ENCODE data around the gene CBX2. TPM values are rescaled to one million over a fixed set of nuclear protein-coding genes. Genes with fewer than 3 reads are reported as not detected.
A peak's percentile ranks its signal among the peaks of the same experiment; 100 is the strongest.

Gene CBX2
- total RNA-seq, 1 experiment from 2014 or later = 28.3 TPM

DNA sequence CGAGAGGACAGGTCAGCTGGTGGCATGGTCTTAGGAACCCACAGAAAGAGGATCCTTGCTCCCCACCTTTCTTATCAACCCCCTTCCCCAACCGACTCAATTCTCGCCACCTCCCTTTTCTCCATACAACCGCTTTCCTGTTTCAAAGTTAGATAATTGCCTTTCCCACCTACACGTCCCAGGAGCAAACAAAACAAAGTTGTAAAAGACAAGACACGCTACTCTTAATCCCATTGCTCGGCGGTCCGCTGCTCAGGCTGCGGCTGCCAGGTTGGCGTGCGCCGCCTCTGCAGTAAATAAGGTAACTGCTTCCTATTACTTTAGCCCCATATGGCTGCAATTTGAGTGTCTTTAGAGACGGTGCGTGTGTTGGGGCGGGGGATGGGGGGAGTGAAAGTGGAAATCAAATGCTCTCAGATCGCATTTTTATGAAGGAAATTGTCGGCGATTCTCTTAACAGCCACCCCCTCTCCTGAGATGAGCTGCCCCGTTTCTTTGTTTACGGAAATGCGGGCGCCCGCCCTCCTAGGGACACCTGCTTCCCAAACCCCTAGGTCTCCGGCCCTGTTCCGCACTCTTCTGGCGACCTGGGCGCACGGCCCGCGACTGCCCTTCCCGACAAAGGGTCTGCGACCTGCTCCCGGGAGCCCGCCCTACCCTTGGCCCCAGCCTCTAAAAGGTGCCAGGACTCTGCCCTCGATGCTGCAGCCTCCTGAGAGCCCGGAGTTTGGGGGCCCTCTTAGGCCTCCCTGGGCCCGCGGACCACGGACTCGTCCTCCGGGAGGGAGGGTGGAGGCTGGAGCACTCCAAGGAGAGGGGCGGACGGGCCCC lies 22.6 kb downstream of the CBX2 start (continued):
- no peak; the same call in 1 of the 2 replicates for TF ChIP-seq ELF1 (IDR thresholded peaks at IDR 0.05; ENCODE audit: borderline replicate concordance, low read depth)
- no peak for TF ChIP-seq CBX3 (IDR thresholded peaks at IDR 0.05; ENCODE audit: low read depth)
- no peak for TF ChIP-seq TCF7L2 (IDR thresholded peaks at IDR 0.05; ENCODE audit: borderline replicate concordance, extremely low read depth, insufficient read depth, insufficient read length)
- TF ChIP-seq ZFX (IDR thresholded peaks at IDR 0.05) = no peak; the same call in 1 of the 2 replicates
- TF ChIP-seq SRF (IDR thresholded peaks at IDR 0.05; ENCODE audit: low read depth) = peak; percentile 96

GRCh38 chr17:79801156-79802038 lies 23.4 kb downstream of the CBX2 start:
- peak; percentile 45 for DNase-seq (ENCODE audit: low read depth, low spot score)
- no TSS peak for BruUV-seq (replicated peaks)
- Histone ChIP-seq H3K4me2 (ENCODE audit: low read length) (peak overlapping the region; percentile 98), H3K9me2 (ENCODE audit: insufficient read depth) (no peaks in the 10 kb centered on the region), H2AFZ (ENCODE audit: low read depth, low read length, poor library complexity, severe bottlenecking) (peak overlapping the region; percentile 6), H3K36me3 (ENCODE audit: control insufficient read depth in 1 of 2, insufficient read depth in 2 of 2, low read length in 2 of 2) (no peaks in the 10 kb centered on the region), H3K4me3 (replicated peaks in 1 of 2; ENCODE audit: low read depth in 1 of 2, low read length in 2 of 2) (peak overlapping the region; percentile 73 to 75), H3K9me3 (ENCODE audit: control insufficient read depth in 1 of 2, insufficient read depth in 1 of 2, low read depth in 1 of 2, low read length in 2 of 2) (no peaks in the 10 kb centered on the region), H3K27me3 (ENCODE audit: insufficient read depth, low read length) (no peaks in the 10 kb centered on the region), H3K4me1 (ENCODE audit: control insufficient read depth in 1 of 2, insufficient read depth in 2 of 2, low read length in 2 of 2) (peaks cover 27 to 46% of the 10 kb centered on the region in 2 experiments), H3K79me2 (ENCODE audit: insufficient read depth, low read length) (peaks cover 3% of the 10 kb centered on the region; the same call in 1 of the 2 replicates), H4K20me1 (ENCODE audit: insufficient read depth) (no peaks in the 10 kb centered on the region), H3K27ac (ENCODE audit: low read depth, low read length) (peak overlapping the region; percentile 91), H3K9ac (ENCODE audit: low read length) (peak overlapping the region; percentile 70)
- POLR2A ChIA-PET = interaction anchor here (0.6 to 3.2 kb wide), 8 partner anchors 9 to 189 kb away, joined by 3 to 11 read pairs (median 3); partner anchors contain the start of genes CBX2 and CBX4
- CTCF ChIA-PET = interaction anchor here (0.7 to 2.0 kb wide), 6 partner anchors 9 to 190 kb away, joined by 3 to 11 read pairs (median 3); no protein-coding TSS in a partner anchor
- intact Hi-C loops (cut with micrococcal nuclease) = no loop called here
- ATAC-seq = peak; percentile 46
- TF ChIP-seq, protein P1, sequence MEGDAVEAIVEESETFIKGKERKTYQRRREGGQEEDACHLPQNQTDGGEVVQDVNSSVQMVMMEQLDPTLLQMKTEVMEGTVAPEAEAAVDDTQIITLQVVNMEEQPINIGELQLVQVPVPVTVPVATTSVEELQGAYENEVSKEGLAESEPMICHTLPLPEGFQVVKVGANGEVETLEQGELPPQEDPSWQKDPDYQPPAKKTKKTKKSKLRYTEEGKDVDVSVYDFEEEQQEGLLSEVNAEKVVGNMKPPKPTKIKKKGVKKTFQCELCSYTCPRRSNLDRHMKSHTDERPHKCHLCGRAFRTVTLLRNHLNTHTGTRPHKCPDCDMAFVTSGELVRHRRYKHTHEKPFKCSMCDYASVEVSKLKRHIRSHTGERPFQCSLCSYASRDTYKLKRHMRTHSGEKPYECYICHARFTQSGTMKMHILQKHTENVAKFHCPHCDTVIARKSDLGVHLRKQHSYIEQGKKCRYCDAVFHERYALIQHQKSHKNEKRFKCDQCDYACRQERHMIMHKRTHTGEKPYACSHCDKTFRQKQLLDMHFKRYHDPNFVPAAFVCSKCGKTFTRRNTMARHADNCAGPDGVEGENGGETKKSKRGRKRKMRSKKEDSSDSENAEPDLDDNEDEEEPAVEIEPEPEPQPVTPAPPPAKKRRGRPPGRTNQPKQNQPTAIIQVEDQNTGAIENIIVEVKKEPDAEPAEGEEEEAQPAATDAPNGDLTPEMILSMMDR (IDR thresholded peaks at IDR 0.05 in 2 of 3, conservative IDR thresholded peaks at IDR 0.05 in 1 of 3; ENCODE audit: borderline replicate concordance in 1 of 3, insufficient read depth in 1 of 3, low read depth in 2 of 3, low read length in 2 of 3) = peak in 1 of 3 experiments; percentile 20; a peak in 1 of 6 replicates
- no peak for TF ChIP-seq CEBPB (IDR thresholded peaks at IDR 0.05; ENCODE audit: low read depth)
- no peak for TF ChIP-seq REST (IDR thresholded peaks at IDR 0.05; ENCODE audit: low read depth)
- TF ChIP-seq, protein P2, sequence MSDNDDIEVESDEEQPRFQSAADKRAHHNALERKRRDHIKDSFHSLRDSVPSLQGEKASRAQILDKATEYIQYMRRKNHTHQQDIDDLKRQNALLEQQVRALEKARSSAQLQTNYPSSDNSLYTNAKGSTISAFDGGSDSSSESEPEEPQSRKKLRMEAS (IDR thresholded peaks at IDR 0.05) = peak; percentile 76
- peak; percentile 96 for TF ChIP-seq ZFX (IDR thresholded peaks at IDR 0.05)
- peak; percentile 23 for TF ChIP-seq YY1 (IDR thresholded peaks at IDR 0.05; ENCODE audit: extremely low read depth, insufficient replicate concordance, low read depth, low read length)
- TF ChIP-seq SP1 (IDR thresholded peaks at IDR 0.05; ENCODE audit: low read depth) = no peak
- RAD21 ChIA-PET (ENCODE audit: low non-redundant PET in 1 of 2, low total read pairs in 2 of 2, uncharacterized antibody in 2 of 2, unreplicated experiment in 2 of 2) = interaction anchor here (0.6 to 1.2 kb wide), 3 partner anchors 34 to 1520 kb away, joined by 3 to 5 read pairs (median 3); no protein-coding TSS in a partner anchor
